Uterus (tissue), 2 donors: ENCODE data around the gene COL5A1.

Experiments used
- POLR2A ChIP-seq, 2 donors: fragments of 450-650 bp; IDR thresholded peaks; one replicate each; pipeline ENCODE4 v1.6.1; 2016; ENCODE audit warnings: antibody characterized with exemption in 2 of 2, mild to moderate bottlenecking in 1 of 2, moderate library complexity in 1 of 2
- TF ChIP-seq, protein P1 (sequence below), 4 experiments: fragments of 200-600 bp in 2 of 4; fragments of 450-650 bp in 2 of 4; sonication (generic) in 2 of 4; IDR thresholded peaks; one replicate each; pipeline ENCODE4 v1.5.1; 2016 to 2019; ENCODE audit warnings: antibody characterized with exemption in 4 of 4, mild to moderate bottlenecking in 2 of 4, moderate library complexity in 1 of 4

DNA sequence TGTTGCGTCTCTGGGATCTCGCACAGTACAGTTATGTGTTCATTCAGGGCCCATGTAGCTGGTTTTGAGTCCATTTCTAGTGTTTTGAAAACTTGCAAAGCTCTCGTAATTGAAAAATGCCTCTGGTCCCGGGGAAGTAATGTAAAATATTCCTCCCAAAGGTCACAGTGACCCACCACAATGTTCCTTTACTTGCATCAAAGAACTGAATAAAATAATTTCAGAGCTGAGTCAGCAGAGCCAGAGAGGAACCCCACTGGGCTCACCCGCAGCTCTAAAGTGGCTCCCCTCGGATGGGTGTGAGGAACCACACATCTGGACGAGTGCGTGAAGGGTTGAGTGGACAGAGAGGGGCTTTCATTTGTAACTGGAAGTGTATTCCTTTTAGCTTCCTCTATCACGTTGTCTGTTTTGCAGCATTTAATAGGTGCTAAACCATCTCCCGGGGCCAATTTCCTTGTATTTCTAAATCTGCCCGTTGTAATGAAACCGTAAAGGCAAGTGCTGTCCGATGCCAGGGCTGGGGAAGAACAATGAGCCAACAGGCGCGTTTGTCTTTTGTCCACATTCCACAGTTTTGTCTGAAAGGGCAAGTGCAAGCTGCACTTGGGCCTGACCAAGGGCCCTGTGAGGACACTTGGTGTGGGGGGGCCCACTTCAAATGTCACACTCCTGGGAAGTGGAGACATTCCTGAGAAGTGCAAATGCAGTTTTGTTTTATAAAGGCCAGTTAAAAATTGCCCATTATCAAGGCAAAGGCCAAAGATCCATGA is 29.9 kb downstream of the COL5A1 start:
- TF ChIP-seq, protein P1, sequence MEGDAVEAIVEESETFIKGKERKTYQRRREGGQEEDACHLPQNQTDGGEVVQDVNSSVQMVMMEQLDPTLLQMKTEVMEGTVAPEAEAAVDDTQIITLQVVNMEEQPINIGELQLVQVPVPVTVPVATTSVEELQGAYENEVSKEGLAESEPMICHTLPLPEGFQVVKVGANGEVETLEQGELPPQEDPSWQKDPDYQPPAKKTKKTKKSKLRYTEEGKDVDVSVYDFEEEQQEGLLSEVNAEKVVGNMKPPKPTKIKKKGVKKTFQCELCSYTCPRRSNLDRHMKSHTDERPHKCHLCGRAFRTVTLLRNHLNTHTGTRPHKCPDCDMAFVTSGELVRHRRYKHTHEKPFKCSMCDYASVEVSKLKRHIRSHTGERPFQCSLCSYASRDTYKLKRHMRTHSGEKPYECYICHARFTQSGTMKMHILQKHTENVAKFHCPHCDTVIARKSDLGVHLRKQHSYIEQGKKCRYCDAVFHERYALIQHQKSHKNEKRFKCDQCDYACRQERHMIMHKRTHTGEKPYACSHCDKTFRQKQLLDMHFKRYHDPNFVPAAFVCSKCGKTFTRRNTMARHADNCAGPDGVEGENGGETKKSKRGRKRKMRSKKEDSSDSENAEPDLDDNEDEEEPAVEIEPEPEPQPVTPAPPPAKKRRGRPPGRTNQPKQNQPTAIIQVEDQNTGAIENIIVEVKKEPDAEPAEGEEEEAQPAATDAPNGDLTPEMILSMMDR (IDR thresholded peaks at IDR 0.05): no peak
- TF ChIP-seq POLR2A (IDR thresholded peaks at IDR 0.05): no peak
